Neural progenitor cell (in vitro differentiated cells): ENCODE measurements around the gene STAT4.

Experiments used
- CTCF ChIP-seq: fragments of 200-600 bp; sonication (generic); IDR thresholded peaks from 2 replicates; pipeline ENCODE4 v1.5.1; 2017; ENCODE audit warnings: antibody characterized with exemption, mild to moderate bottlenecking
- EZH2 ChIP-seq: fragments of 200-600 bp; sonication (generic); IDR thresholded peaks from 2 replicates; pipeline ENCODE4 v1.6.1; 2017; ENCODE audit warnings: antibody characterized with exemption, mild to moderate bottlenecking, moderate library complexity

GRCh38 chr2:191144217-191144616, 6.6 kb downstream of the STAT4 start:
- TF ChIP-seq CTCF (no peak), EZH2 (no peak)
